ENCODE results near the gene PAX7.
"Not testable (repeated sequence)": the region's sequence is repeated elsewhere in the genome, so short reads cannot be mapped to it uniquely, and the experiment has no call there.

Gene PAX7

DNA sequence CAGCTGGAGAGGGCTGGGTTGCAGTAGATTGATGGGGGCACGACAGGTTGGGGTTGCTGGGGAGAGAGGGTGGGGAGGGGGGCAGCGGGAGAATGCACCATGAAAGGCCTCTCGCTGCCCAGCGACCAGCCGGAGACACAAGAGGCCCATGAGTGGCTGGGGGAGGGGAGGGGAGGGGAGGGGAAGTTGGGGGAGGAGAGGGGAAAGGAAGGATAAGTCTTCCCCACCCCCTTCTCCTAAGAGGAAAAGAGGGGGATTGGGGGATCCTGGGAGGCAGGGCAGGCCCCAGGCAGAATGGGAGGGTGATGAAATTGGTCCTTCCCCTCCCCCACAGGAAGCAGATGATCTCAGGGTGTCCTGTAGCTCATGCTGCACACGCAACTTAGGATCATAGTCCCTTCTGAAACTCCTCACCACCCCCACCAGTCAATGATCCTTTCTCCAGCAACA, 45.7 kb downstream of the PAX7 start:
- no peaks in the 10 kb centered on the region for H3K9me3 ChIP-seq (ENCODE audit: control insufficient read depth, insufficient read depth, low read length)
- H3K4me1 ChIP-seq (ENCODE audit: control insufficient read depth, insufficient read depth, low read length), result peaks cover 25% of the 10 kb centered on the region
- H3K9ac ChIP-seq (ENCODE audit: low read depth, low read length), result no peak overlapping the region
- H3K4me3 ChIP-seq (ENCODE audit: low read depth, low read length), result peak overlapping the region; percentile 22
- H3K27me3 ChIP-seq (ENCODE audit: control insufficient read depth, insufficient read depth, low read length), result peaks cover 66% of the 10 kb centered on the region
- no peaks in the 10 kb centered on the region for H3K36me3 ChIP-seq (ENCODE audit: control insufficient read depth, insufficient read depth, low read length)

DNA sequence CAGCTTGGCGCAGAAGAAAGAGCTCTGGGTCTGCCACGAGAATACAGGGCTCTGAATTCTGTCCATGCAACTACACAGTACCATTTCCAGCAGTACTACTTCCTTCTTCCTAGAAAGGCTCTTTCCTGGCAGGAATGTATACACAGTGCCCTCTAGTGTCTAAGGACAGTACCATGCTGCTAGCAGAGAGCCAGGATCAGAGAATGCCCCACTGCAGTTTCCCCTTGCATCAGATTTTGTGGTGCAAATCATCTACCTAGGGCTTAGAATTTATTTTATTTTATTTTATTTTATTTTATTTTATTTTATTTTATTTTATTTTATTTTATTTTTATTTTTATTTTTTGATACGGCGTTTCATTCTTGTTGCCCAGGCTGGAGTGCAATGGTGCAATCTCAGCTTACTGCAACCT, 50.8 kb downstream of the PAX7 start:
- no peaks in the 10 kb centered on the region for H3K9me3 ChIP-seq (ENCODE audit: control insufficient read depth, insufficient read depth, low read length)
- peaks cover 6% of the 10 kb centered on the region for H3K4me1 ChIP-seq (ENCODE audit: control insufficient read depth, insufficient read depth, low read length)
- H3K4me3 ChIP-seq (ENCODE audit: low read depth, low read length), result no peak overlapping the region
- no peaks in the 10 kb centered on the region for H3K36me3 ChIP-seq (ENCODE audit: control insufficient read depth, insufficient read depth, low read length)
- peaks cover 49% of the 10 kb centered on the region for H3K27me3 ChIP-seq (ENCODE audit: control insufficient read depth, insufficient read depth, low read length)
- no peak overlapping the region for H3K9ac ChIP-seq (ENCODE audit: low read depth, low read length)

DNA sequence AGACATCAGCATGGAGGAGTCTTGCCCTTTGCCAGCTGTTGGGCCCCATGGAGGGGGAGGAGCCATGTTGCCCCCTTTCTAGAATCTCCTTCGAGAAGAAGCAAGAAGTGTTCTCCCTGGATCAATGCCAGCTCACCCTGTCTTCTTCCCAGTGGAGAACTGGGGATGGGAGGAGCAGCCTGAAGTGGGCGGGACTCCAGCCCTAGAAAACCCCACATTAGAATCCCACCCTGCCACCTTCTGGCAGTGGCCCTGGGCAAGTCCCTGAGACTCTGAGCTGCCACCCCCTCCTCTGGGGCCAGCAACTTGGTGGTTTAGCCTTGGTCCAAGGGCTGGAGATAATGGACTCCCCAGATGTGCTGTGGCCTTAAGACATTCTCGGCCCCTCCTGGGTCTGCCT, 51.7 kb downstream of the PAX7 start:
- no peaks in the 10 kb centered on the region for H3K9me3 ChIP-seq (ENCODE audit: control insufficient read depth, insufficient read depth, low read length)
- H3K9ac ChIP-seq (ENCODE audit: low read depth, low read length), result no peak overlapping the region
- peaks cover 40% of the 10 kb centered on the region for H3K27me3 ChIP-seq (ENCODE audit: control insufficient read depth, insufficient read depth, low read length)
- H3K4me3 ChIP-seq (ENCODE audit: low read depth, low read length), result no peak overlapping the region
- H3K4me1 ChIP-seq (ENCODE audit: control insufficient read depth, insufficient read depth, low read length), result no peaks in the 10 kb centered on the region
- no peaks in the 10 kb centered on the region for H3K36me3 ChIP-seq (ENCODE audit: control insufficient read depth, insufficient read depth, low read length)

DNA sequence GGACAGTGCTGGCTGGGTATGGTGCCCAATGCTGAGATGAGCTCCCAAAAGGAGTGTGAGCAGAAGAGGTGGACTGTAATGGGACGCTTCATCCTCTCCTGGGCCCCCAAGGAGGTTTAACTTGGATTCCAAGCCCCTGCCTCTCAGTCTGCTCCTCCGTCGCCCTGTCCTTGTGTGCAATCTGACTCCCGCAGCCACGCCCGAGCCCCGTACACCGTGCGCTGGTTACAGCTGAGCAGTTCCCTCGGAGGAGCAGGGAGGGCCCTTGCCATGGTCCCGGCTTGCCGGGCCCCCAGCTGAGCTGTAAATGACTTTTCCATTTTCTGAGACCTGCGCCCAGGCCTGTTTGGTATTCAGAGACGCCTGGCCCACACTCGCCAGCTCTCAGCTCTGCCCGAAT, 53.7 kb downstream of the PAX7 start:
- H3K4me3 ChIP-seq (ENCODE audit: low read depth, low read length), result no peak overlapping the region
- no peaks in the 10 kb centered on the region for H3K36me3 ChIP-seq (ENCODE audit: control insufficient read depth, insufficient read depth, low read length)
- peaks cover 27% of the 10 kb centered on the region for H3K27me3 ChIP-seq (ENCODE audit: control insufficient read depth, insufficient read depth, low read length)
- no peaks in the 10 kb centered on the region for H3K9me3 ChIP-seq (ENCODE audit: control insufficient read depth, insufficient read depth, low read length)
- no peaks in the 10 kb centered on the region for H3K4me1 ChIP-seq (ENCODE audit: control insufficient read depth, insufficient read depth, low read length)
- no peak overlapping the region for H3K9ac ChIP-seq (ENCODE audit: low read depth, low read length)

DNA sequence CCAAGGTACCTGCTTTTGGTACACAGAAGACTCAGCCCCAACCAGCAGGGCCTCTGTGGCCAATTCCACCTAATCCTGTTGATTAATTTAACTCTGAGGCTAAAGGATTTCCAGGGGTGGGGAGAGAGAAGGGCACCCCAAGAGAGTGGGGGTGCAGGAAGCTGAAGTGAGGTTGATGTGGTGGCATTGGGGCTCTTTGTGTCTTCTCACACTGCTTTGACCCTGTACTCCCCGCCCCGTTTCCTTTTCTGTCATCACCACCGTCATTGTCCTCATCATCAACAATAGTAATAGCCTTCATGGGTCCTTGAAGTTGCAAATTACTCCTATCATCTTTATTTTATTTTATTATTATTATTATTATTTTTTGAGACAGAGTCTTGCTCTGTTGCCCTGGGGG, 55.9 kb downstream of the PAX7 start:
- Histone ChIP-seq H3K9me3 (ENCODE audit: control insufficient read depth, insufficient read depth, low read length) (no peaks in the 10 kb centered on the region), H3K36me3 (ENCODE audit: control insufficient read depth, insufficient read depth, low read length) (no peaks in the 10 kb centered on the region), H3K27me3 (ENCODE audit: control insufficient read depth, insufficient read depth, low read length) (peaks cover 24% of the 10 kb centered on the region), H3K4me3 (ENCODE audit: low read depth, low read length) (no peak overlapping the region), H3K9ac (ENCODE audit: low read depth, low read length) (no peak overlapping the region), H3K4me1 (ENCODE audit: control insufficient read depth, insufficient read depth, low read length) (peaks cover 2% of the 10 kb centered on the region)

DNA sequence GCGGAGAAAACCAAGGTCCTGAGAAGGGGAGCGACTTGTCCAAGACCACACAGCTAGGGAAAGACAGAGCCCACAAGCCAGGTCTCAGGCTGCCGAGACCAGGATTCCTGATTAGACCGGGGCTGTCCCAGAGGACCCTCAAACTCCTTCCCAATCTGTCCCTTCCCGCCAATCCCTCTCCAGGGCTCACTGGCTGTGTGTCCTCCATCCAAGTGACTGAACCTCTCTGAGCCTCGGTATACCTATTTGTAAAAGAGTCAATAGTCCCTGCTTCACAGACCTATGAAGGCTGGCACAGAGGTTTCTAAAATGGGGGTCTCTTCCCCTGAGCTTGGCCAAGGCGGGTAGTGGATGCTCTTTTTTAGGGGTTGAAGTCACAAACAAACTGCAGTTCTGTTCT, 56.6 kb downstream of the PAX7 start:
- H3K4me3 ChIP-seq (ENCODE audit: low read depth, low read length), result no peak overlapping the region
- peaks cover 2% of the 10 kb centered on the region for H3K4me1 ChIP-seq (ENCODE audit: control insufficient read depth, insufficient read depth, low read length)
- no peaks in the 10 kb centered on the region for H3K36me3 ChIP-seq (ENCODE audit: control insufficient read depth, insufficient read depth, low read length)
- H3K9ac ChIP-seq (ENCODE audit: low read depth, low read length), result no peak overlapping the region
- peaks cover 26% of the 10 kb centered on the region for H3K27me3 ChIP-seq (ENCODE audit: control insufficient read depth, insufficient read depth, low read length)
- no peaks in the 10 kb centered on the region for H3K9me3 ChIP-seq (ENCODE audit: control insufficient read depth, insufficient read depth, low read length)

DNA sequence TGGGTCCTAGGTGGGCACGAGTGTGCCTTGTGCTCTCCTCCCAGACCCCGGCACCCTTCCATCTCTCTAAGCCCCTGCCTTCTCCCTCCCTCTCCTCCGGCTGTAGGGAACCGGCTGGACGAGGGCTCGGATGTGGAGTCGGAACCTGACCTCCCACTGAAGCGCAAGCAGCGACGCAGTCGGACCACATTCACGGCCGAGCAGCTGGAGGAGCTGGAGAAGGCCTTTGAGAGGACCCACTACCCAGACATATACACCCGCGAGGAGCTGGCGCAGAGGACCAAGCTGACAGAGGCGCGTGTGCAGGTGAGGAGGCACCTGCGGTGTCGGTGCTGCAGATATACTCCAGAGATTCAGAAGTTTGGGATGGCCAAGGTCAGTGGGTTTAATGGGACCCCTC, 61.0 kb downstream of the PAX7 start:
- Histone ChIP-seq H3K9me3 (ENCODE audit: control insufficient read depth, insufficient read depth, low read length) (no peaks in the 10 kb centered on the region), H3K27me3 (ENCODE audit: control insufficient read depth, insufficient read depth, low read length) (peaks cover 19% of the 10 kb centered on the region), H3K36me3 (ENCODE audit: control insufficient read depth, insufficient read depth, low read length) (no peaks in the 10 kb centered on the region), H3K4me1 (ENCODE audit: control insufficient read depth, insufficient read depth, low read length) (peaks cover 2% of the 10 kb centered on the region), H3K4me3 (ENCODE audit: low read depth, low read length) (no peak overlapping the region), H3K9ac (ENCODE audit: low read depth, low read length) (no peak overlapping the region)

DNA sequence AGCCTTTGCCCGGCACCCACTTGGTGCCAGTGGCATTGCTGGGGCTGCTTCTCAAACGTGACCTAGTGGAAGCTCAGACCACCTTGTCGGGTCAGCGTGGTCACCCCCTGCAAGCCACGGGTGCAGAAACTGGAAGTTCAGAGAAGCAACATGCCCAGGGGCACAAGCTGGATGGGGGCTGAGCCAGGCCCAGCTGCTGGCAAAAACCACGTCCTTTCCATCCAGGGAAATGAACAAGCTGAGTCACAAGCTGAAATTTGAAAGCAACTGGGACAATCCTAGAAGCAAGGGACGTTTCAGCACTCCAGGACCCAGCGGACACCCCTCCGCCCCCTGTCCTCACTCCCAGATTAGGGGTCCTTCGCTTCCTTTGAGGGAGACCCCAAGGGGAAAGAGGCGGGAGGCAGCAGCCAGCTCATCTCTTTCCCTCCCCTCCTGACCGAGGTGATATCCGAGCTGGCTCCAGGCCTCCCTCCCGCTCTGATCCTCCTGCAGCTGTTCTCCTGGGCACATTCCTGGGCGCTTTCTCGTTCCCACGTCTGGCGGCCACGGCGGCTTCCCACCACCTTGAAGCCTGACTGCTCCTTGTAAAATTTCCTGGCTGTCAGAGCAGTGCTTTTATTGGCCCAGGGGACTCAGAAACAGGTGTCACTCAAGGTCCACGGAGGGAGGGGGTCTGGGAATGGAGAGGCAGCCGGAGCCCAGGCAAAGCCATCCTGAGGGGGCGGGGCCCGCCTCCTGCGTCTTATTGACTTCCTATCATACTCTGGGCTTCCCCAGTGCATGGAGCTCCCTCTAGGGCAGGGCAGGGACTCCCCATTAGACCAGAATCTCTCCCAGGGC, 62.8 kb downstream of the PAX7 start:
- Histone ChIP-seq H3K27me3 (ENCODE audit: control insufficient read depth, insufficient read depth, low read length) (peaks cover 21% of the 10 kb centered on the region), H3K9ac (ENCODE audit: low read depth, low read length) (no peak overlapping the region), H3K4me3 (ENCODE audit: low read depth, low read length) (peak overlapping the region; percentile 40), H3K4me1 (ENCODE audit: control insufficient read depth, insufficient read depth, low read length) (peaks cover 2% of the 10 kb centered on the region), H3K9me3 (ENCODE audit: control insufficient read depth, insufficient read depth, low read length) (no peaks in the 10 kb centered on the region), H3K36me3 (ENCODE audit: control insufficient read depth, insufficient read depth, low read length) (no peaks in the 10 kb centered on the region)

DNA sequence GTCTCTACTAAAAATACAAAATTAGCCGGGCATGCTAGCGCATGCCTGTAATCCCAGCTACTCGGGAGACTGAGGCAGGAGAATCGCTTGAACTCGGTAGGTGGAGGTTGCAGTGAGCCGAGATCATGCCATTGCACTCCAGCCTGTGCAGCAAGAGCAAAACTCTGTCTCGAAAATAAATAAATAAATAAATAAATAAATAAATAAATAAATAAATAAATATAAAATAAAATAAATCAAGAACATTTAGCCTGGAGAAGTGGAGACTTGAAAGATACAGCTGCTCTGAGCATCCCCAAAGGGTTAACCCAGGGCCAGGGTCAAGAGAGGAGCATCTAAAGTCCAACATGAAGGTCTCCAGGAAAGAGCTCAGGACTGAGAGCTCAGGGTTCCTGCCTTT, 63.6 kb downstream of the PAX7 start:
- H3K4me1 ChIP-seq (ENCODE audit: control insufficient read depth, insufficient read depth, low read length); H3K9ac ChIP-seq (ENCODE audit: low read depth, low read length); H3K36me3 ChIP-seq (ENCODE audit: control insufficient read depth, insufficient read depth, low read length); H3K9me3 ChIP-seq (ENCODE audit: control insufficient read depth, insufficient read depth, low read length); H3K4me3 ChIP-seq (ENCODE audit: low read depth, low read length): not testable (repeated sequence)
- peaks cover 21% of the 10 kb centered on the region for H3K27me3 ChIP-seq (ENCODE audit: control insufficient read depth, insufficient read depth, low read length)

DNA sequence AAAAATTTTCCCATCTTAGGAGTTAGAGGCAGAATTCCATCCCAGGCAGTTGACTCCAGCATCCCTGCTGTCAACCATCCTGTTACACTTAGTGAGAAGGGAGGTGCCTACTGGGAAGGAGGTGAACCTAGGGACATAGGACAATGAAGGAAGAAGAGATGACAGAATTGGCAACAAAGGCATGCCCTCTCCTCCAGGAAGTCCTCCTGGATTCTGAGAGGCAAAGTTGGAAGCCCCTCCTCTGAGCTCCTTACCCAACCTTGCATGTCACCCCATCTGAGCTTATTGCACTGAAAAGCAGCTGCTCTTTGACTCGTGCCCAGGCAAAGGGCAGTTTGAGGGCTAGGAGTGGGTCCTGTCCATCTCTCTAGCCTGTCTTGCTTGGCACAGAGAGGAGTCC, 66.9 kb downstream of the PAX7 start:
- Histone ChIP-seq H3K27me3 (ENCODE audit: control insufficient read depth, insufficient read depth, low read length) (peaks cover 11% of the 10 kb centered on the region), H3K36me3 (ENCODE audit: control insufficient read depth, insufficient read depth, low read length) (no peaks in the 10 kb centered on the region), H3K4me1 (ENCODE audit: control insufficient read depth, insufficient read depth, low read length) (no peaks in the 10 kb centered on the region)

DNA sequence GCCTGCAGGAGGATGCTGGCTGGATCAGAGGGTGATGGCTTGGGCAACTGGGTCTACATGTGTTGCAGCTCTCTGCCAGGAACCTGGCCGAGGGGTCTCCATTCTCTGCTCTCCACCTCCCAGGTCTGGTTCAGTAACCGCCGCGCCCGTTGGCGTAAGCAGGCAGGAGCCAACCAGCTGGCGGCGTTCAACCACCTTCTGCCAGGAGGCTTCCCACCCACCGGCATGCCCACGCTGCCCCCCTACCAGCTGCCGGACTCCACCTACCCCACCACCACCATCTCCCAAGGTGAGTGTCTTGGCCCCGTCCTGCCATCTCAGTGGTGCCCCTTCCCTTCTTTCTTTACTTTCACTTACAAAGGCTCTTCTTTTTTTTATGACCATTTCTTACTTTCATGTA, 69.9 kb downstream of the PAX7 start:
- Histone ChIP-seq H3K4me3 (ENCODE audit: low read depth, low read length) (no peak overlapping the region), H3K4me1 (ENCODE audit: control insufficient read depth, insufficient read depth, low read length) (no peaks in the 10 kb centered on the region), H3K27me3 (ENCODE audit: control insufficient read depth, insufficient read depth, low read length) (peaks cover 8% of the 10 kb centered on the region), H3K9ac (ENCODE audit: low read depth, low read length) (no peak overlapping the region), H3K36me3 (ENCODE audit: control insufficient read depth, insufficient read depth, low read length) (no peaks in the 10 kb centered on the region), H3K9me3 (ENCODE audit: control insufficient read depth, insufficient read depth, low read length) (no peaks in the 10 kb centered on the region)

More for the DNA sequence above, 66.9 kb downstream of the PAX7 start:
- no peak overlapping the region for H3K4me3 ChIP-seq (ENCODE audit: low read depth, low read length)
- no peaks in the 10 kb centered on the region for H3K9me3 ChIP-seq (ENCODE audit: control insufficient read depth, insufficient read depth, low read length)
- H3K9ac ChIP-seq (ENCODE audit: low read depth, low read length), result no peak overlapping the region

DNA sequence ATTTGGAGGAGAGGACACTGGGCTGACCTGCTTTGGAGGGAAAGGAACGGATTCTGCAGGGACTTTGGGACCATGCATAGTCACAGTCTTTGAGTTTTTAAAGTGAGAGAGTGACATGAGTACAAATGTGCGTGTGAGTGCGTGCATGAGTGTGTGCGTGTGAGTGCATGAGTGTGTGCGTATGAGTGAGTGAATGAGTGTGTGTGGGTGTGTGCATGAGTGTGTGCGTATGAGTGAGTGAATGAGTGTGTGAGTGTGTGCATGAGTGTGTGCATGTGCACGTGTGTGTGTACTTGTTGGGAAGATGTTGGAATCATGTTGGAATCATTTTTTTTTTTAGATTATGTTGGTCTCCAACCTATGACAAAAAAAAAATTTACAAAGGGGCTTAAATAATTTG, 70.5 kb downstream of the PAX7 start:
- Histone ChIP-seq H3K9ac (ENCODE audit: low read depth, low read length) (no peak overlapping the region), H3K27me3 (ENCODE audit: control insufficient read depth, insufficient read depth, low read length) (peaks cover 8% of the 10 kb centered on the region), H3K36me3 (ENCODE audit: control insufficient read depth, insufficient read depth, low read length) (no peaks in the 10 kb centered on the region), H3K4me3 (ENCODE audit: low read depth, low read length) (no peak overlapping the region), H3K4me1 (ENCODE audit: control insufficient read depth, insufficient read depth, low read length) (no peaks in the 10 kb centered on the region), H3K9me3 (ENCODE audit: control insufficient read depth, insufficient read depth, low read length) (no peaks in the 10 kb centered on the region)

All from iPS-15b (cell line).